HEK293 (cell line): ENCODE data around the gene RIPPLY2.
A peak's percentile ranks its signal among the peaks of the same experiment; 100 is the strongest.

Experiments
- GFI1B ChIP-seq: fragments of 450-650 bp; formaldehyde crosslinking; IDR thresholded peaks from 2 replicates; pipeline ENCODE4 v1.5.1; 2016; ENCODE audit warnings: missing biosample characterization, missing genetic modification characterization
- GLIS1 ChIP-seq: fragments of 450-650 bp; formaldehyde crosslinking; IDR thresholded peaks from 2 replicates; pipeline ENCODE4 v1.5.1; 2016; ENCODE audit warnings: missing biosample characterization, missing genetic modification characterization
- MZF1 ChIP-seq: fragments of 450-650 bp; formaldehyde crosslinking; IDR thresholded peaks from 2 replicates; pipeline ENCODE4 v1.5.1; 2017; ENCODE audit warnings: missing biosample characterization, missing genetic modification characterization, borderline replicate concordance
- YY1 ChIP-seq: fragments of 450-650 bp; formaldehyde crosslinking; IDR thresholded peaks from 2 replicates; pipeline ENCODE4 v1.5.1; 2018; ENCODE audit warnings: missing biosample characterization, missing genetic modification characterization
- YY2 ChIP-seq: fragments of 450-650 bp; formaldehyde crosslinking; IDR thresholded peaks from 2 replicates; pipeline ENCODE4 v1.5.1; 2016; ENCODE audit warnings: missing biosample characterization, missing genetic modification characterization
- ZNF10 ChIP-seq: fragments of 450-650 bp; formaldehyde crosslinking; IDR thresholded peaks from 2 replicates; pipeline ENCODE4 v1.5.1; 2017; ENCODE audit warnings: missing biosample characterization, missing genetic modification characterization
- ZNF121 ChIP-seq: fragments of 450-650 bp; formaldehyde crosslinking; IDR thresholded peaks from 2 replicates; pipeline ENCODE4 v1.5.1; 2016; ENCODE audit warnings: missing biosample characterization, missing genetic modification characterization
- ZNF140 ChIP-seq: fragments of 450-650 bp; formaldehyde crosslinking; IDR thresholded peaks from 2 replicates; pipeline ENCODE4 v1.5.1; 2016; ENCODE audit warnings: missing biosample characterization, missing genetic modification characterization
- ZNF169 ChIP-seq: fragments of 450-650 bp; formaldehyde crosslinking; IDR thresholded peaks from 2 replicates; pipeline ENCODE4 v1.5.1; 2016; ENCODE audit warnings: missing biosample characterization, missing genetic modification characterization
- ZNF184 ChIP-seq: fragments of 450-650 bp; IDR thresholded peaks from 2 replicates; pipeline ENCODE4 v1.5.1; 2018; ENCODE audit warnings: missing biosample characterization, mild to moderate bottlenecking, missing genetic modification characterization
- ZNF274 ChIP-seq, 2 experiments: fragments of 200-500 bp in 1 of 2; fragments of 450-650 bp in 1 of 2; sonication (Bioruptor generic) in 1 of 2; formaldehyde crosslinking in 1 of 2; IDR thresholded peaks; 2 replicates each; pipeline versions ENCODE4 v1.5.1 to v1.6.1; 2014 to 2016; ENCODE audit warnings: borderline replicate concordance in 1 of 2, inconsistent platforms in 1 of 2, low read length in 1 of 2, missing biosample characterization in 1 of 2, missing genetic modification characterization in 1 of 2
- ZNF404 ChIP-seq: fragments of 450-650 bp; formaldehyde crosslinking; IDR thresholded peaks from 2 replicates; pipeline ENCODE4 v1.5.1; 2017; ENCODE audit warnings: missing biosample characterization, missing genetic modification characterization
- ZNF501 ChIP-seq: fragments of 450-650 bp; formaldehyde crosslinking; IDR thresholded peaks from 2 replicates; pipeline ENCODE4 v1.5.1; 2016; ENCODE audit warnings: missing biosample characterization, missing genetic modification characterization
- ZNF529 ChIP-seq: fragments of 450-650 bp; formaldehyde crosslinking; IDR thresholded peaks from 2 replicates; pipeline ENCODE4 v1.5.1; 2017; ENCODE audit warnings: missing genetic modification characterization, missing biosample characterization; ENCODE audit not compliant: insufficient replicate concordance
- ZNF571 ChIP-seq: fragments of 450-650 bp; formaldehyde crosslinking; IDR thresholded peaks from 2 replicates; pipeline ENCODE4 v1.5.0; 2017; ENCODE audit warnings: missing biosample characterization, missing genetic modification characterization
- ZNF623 ChIP-seq: fragments of 450-650 bp; formaldehyde crosslinking; IDR thresholded peaks from 2 replicates; pipeline ENCODE4 v1.5.1; 2016; ENCODE audit warnings: missing biosample characterization, missing genetic modification characterization
- ZNF776 ChIP-seq: fragments of 450-650 bp; formaldehyde crosslinking; IDR thresholded peaks from 2 replicates; pipeline ENCODE4 v1.5.0; 2017; ENCODE audit warnings: missing biosample characterization, missing genetic modification characterization, borderline replicate concordance
- TF ChIP-seq, protein P1 (sequence below): fragments of 450-650 bp; formaldehyde crosslinking; IDR thresholded peaks from 2 replicates; pipeline ENCODE4 v1.5.1; 2017; ENCODE audit warnings: missing biosample characterization, missing genetic modification characterization
- TF ChIP-seq, protein P2 (sequence below): fragments of 450-650 bp; formaldehyde crosslinking; IDR thresholded peaks from 2 replicates; pipeline ENCODE4 v1.5.1; 2016; ENCODE audit warnings: missing biosample characterization, missing genetic modification characterization
- TF ChIP-seq, protein P3 (sequence below): fragments of 450-650 bp; formaldehyde crosslinking; IDR thresholded peaks from 2 replicates; pipeline ENCODE4 v1.5.1; 2016; ENCODE audit warnings: missing biosample characterization, missing genetic modification characterization
- TF ChIP-seq, protein P4 (sequence below): fragments of 450-650 bp; formaldehyde crosslinking; IDR thresholded peaks from 2 replicates; pipeline ENCODE4 v1.5.1; 2016; ENCODE audit warnings: missing biosample characterization, missing genetic modification characterization
- TF ChIP-seq, protein P5 (sequence below): fragments of 450-650 bp; formaldehyde crosslinking; IDR thresholded peaks from 2 replicates; pipeline ENCODE4 v1.5.1; 2016; ENCODE audit warnings: missing biosample characterization, missing genetic modification characterization
- TF ChIP-seq, protein P6 (sequence below): fragments of 450-650 bp; formaldehyde crosslinking; conservative IDR thresholded peaks from 2 replicates; pipeline ENCODE4 v1.5.1; 2016; ENCODE audit warnings: low read depth, missing biosample characterization, missing genetic modification characterization
- TF ChIP-seq, protein P7 (sequence below): fragments of 450-650 bp; IDR thresholded peaks from 2 replicates; pipeline ENCODE4 v1.5.1; 2018; ENCODE audit warnings: missing biosample characterization, mild to moderate bottlenecking, missing genetic modification characterization

RIPPLY2 gene

DNA sequence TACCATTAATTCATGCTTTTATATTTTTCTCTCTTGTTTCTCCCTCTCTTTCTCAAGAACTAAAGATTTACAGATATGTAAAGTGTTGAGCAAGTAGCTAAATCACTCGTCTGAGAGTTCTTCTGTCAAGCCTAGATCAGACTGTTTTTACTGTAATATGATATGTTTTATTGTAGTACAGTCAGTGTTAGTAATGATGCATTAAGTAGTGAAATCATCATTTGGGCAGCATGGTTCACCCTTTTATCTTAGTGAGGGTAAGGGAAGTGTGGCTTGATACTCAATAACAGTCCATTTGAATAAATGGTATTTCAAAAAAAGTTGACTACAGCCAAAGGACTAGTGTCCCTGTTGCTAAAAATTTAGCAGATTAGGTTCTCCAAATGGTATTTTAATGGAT is 15.5 kb downstream of the RIPPLY2 start (continued):
- peak; percentile 8 for TF ChIP-seq ZNF529
- no peak for TF ChIP-seq ZNF140 (tag by site-specific recombination)
- no peak for TF ChIP-seq ZNF121 (tag by site-specific recombination)
- TF ChIP-seq, protein P1, sequence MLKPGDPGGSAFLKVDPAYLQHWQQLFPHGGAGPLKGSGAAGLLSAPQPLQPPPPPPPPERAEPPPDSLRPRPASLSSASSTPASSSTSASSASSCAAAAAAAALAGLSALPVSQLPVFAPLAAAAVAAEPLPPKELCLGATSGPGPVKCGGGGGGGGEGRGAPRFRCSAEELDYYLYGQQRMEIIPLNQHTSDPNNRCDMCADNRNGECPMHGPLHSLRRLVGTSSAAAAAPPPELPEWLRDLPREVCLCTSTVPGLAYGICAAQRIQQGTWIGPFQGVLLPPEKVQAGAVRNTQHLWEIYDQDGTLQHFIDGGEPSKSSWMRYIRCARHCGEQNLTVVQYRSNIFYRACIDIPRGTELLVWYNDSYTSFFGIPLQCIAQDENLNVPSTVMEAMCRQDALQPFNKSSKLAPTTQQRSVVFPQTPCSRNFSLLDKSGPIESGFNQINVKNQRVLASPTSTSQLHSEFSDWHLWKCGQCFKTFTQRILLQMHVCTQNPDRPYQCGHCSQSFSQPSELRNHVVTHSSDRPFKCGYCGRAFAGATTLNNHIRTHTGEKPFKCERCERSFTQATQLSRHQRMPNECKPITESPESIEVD (tag by site-specific recombination) = peak; percentile 76
- TF ChIP-seq, protein P2, sequence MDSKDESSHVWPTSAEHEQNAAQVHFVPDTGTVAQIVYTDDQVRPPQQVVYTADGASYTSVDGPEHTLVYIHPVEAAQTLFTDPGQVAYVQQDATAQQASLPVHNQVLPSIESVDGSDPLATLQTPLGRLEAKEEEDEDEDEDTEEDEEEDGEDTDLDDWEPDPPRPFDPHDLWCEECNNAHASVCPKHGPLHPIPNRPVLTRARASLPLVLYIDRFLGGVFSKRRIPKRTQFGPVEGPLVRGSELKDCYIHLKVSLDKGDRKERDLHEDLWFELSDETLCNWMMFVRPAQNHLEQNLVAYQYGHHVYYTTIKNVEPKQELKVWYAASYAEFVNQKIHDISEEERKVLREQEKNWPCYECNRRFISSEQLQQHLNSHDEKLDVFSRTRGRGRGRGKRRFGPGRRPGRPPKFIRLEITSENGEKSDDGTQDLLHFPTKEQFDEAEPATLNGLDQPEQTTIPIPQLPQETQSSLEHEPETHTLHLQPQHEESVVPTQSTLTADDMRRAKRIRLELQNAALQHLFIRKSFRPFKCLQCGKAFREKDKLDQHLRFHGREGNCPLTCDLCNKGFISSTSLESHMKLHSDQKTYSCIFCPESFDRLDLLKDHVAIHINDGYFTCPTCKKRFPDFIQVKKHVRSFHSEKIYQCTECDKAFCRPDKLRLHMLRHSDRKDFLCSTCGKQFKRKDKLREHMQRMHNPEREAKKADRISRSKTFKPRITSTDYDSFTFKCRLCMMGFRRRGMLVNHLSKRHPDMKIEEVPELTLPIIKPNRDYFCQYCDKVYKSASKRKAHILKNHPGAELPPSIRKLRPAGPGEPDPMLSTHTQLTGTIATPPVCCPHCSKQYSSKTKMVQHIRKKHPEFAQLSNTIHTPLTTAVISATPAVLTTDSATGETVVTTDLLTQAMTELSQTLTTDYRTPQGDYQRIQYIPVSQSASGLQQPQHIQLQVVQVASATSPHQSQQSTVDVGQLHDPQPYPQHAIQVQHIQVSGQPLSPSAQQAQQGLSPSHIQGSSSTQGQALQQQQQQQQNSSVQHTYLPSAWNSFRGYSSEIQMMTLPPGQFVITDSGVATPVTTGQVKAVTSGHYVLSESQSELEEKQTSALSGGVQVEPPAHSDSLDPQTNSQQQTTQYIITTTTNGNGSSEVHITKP (tag by site-specific recombination) = peak; percentile 62; the same call in 1 of the 2 replicates
- no peak for TF ChIP-seq ZNF169 (tag by site-specific recombination)
- TF ChIP-seq ZNF623 (tag by site-specific recombination) = no peak
- peak; percentile 92 for TF ChIP-seq ZNF184 (tag by site-specific recombination)
- peak; percentile 38; the same call in 1 of the 2 replicates for TF ChIP-seq GFI1B (tag by site-specific recombination)
- TF ChIP-seq, protein P3, sequence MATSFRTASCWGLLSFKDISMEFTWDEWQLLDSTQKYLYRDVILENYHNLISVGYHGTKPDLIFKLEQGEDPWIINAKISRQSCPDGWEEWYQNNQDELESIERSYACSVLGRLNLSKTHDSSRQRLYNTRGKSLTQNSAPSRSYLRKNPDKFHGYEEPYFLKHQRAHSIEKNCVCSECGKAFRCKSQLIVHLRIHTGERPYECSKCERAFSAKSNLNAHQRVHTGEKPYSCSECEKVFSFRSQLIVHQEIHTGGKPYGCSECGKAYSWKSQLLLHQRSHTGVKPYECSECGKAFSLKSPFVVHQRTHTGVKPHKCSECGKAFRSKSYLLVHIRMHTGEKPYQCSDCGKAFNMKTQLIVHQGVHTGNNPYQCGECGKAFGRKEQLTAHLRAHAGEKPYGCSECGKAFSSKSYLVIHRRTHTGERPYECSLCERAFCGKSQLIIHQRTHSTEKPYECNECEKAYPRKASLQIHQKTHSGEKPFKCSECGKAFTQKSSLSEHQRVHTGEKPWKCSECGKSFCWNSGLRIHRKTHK = no peak
- TF ChIP-seq, protein P4, sequence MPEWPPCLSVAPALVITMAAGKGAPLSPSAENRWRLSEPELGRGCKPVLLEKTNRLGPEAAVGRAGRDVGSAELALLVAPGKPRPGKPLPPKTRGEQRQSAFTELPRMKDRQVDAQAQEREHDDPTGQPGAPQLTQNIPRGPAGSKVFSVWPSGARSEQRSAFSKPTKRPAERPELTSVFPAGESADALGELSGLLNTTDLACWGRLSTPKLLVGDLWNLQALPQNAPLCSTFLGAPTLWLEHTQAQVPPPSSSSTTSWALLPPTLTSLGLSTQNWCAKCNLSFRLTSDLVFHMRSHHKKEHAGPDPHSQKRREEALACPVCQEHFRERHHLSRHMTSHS (tag by site-specific recombination) = no peak
- 0 out of 2 replicates have a peak, but pooled peaks have one; percentile 16 for TF ChIP-seq ZNF10 (tag by site-specific recombination)
- TF ChIP-seq, protein P5, sequence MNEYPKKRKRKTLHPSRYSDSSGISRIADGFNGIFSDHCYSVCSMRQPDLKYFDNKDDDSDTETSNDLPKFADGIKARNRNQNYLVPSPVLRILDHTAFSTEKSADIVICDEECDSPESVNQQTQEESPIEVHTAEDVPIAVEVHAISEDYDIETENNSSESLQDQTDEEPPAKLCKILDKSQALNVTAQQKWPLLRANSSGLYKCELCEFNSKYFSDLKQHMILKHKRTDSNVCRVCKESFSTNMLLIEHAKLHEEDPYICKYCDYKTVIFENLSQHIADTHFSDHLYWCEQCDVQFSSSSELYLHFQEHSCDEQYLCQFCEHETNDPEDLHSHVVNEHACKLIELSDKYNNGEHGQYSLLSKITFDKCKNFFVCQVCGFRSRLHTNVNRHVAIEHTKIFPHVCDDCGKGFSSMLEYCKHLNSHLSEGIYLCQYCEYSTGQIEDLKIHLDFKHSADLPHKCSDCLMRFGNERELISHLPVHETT = peak; percentile 59; the same call in 1 of the 2 replicates
- TF ChIP-seq, protein P6, sequence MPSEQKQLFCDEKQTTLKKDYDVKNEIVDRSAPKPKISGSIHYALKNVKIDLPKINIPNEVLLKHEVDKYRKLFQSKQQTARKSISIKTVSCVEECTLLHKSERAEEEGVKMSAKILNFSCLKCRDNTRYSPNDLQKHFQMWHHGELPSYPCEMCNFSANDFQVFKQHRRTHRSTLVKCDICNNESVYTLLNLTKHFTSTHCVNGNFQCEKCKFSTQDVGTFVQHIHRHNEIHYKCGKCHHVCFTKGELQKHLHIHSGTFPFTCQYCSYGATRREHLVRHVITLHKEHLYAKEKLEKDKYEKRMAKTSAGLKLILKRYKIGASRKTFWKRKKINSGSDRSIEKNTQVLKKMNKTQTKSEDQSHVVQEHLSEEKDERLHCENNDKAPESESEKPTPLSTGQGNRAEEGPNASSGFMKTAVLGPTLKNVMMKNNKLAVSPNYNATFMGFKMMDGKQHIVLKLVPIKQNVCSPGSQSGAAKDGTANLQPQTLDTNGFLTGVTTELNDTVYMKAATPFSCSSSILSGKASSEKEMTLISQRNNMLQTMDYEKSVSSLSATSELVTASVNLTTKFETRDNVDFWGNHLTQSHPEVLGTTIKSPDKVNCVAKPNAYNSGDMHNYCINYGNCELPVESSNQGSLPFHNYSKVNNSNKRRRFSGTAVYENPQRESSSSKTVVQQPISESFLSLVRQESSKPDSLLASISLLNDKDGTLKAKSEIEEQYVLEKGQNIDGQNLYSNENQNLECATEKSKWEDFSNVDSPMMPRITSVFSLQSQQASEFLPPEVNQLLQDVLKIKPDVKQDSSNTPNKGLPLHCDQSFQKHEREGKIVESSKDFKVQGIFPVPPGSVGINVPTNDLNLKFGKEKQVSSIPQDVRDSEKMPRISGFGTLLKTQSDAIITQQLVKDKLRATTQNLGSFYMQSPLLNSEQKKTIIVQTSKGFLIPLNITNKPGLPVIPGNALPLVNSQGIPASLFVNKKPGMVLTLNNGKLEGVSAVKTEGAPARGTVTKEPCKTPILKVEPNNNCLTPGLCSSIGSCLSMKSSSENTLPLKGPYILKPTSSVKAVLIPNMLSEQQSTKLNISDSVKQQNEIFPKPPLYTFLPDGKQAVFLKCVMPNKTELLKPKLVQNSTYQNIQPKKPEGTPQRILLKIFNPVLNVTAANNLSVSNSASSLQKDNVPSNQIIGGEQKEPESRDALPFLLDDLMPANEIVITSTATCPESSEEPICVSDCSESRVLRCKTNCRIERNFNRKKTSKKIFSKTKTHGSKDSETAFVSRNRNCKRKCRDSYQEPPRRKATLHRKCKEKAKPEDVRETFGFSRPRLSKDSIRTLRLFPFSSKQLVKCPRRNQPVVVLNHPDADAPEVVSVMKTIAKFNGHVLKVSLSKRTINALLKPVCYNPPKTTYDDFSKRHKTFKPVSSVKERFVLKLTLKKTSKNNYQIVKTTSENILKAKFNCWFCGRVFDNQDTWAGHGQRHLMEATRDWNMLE (tag by site-specific recombination) = peak; percentile 46; the same call in 1 of the 2 replicates
- TF ChIP-seq, protein P7, sequence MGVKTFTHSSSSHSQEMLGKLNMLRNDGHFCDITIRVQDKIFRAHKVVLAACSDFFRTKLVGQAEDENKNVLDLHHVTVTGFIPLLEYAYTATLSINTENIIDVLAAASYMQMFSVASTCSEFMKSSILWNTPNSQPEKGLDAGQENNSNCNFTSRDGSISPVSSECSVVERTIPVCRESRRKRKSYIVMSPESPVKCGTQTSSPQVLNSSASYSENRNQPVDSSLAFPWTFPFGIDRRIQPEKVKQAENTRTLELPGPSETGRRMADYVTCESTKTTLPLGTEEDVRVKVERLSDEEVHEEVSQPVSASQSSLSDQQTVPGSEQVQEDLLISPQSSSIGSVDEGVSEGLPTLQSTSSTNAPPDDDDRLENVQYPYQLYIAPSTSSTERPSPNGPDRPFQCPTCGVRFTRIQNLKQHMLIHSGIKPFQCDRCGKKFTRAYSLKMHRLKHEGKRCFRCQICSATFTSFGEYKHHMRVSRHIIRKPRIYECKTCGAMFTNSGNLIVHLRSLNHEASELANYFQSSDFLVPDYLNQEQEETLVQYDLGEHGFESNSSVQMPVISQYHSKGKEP (tag by site-specific recombination) = no peak
- 0 out of 2 replicates have a peak, but pooled peaks have one; percentile 18 for TF ChIP-seq MZF1 (tag by site-specific recombination)
- TF ChIP-seq ZNF404 (tag by site-specific recombination) = no peak
- TF ChIP-seq YY2 (tag by site-specific recombination) = no peak
- no peak for TF ChIP-seq YY1
- no peak for TF ChIP-seq GLIS1 (tag by site-specific recombination)
- no peak for TF ChIP-seq ZNF776
- no peak for TF ChIP-seq ZNF274 (IDR thresholded peaks at IDR 0.05; ENCODE audit: low read length)
- TF ChIP-seq ZNF274 (tag by site-specific recombination; IDR thresholded peaks at IDR 0.05; ENCODE audit: borderline replicate concordance) = no peak
- 0 out of 2 replicates have a peak, but pooled peaks have one; percentile 44 for TF ChIP-seq ZNF501 (tag by site-specific recombination)
- no peak for TF ChIP-seq ZNF571
